ENCODE measurements around the gene PRKCQ. TPM values are rescaled to one million over a fixed set of nuclear protein-coding genes. Genes with fewer than 3 reads are reported as not detected.
A peak's percentile ranks its signal among the peaks of the same experiment; 100 is the strongest.
"Not testable (repeated sequence)": the region's sequence is repeated elsewhere in the genome, so short reads cannot be mapped to it uniquely, and the experiment has no call there.

The PRKCQ gene
- total RNA-seq, 2 experiments from 2014 or later = 49.5 to 53.0 TPM

DNA sequence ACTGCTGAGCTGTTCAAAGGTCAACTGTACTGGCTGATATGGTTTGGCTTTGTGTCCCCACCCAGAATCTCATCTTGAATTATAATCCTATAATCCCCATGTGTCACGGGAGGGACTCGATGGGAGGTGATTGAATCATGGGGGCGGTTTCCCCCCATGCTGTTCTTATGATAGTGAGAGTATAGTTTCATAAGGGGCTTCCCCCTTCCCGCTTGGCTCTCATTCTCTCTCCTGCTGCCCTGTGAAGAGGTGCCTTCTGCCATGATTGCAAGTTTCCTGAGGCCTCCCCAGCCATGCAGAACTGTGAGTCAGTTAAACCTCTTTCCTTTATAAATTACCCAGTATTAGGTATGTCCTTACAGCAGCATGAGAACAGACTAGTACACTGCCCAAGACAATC is 140.2 kb downstream of the PRKCQ start:
- not testable (repeated sequence) for DNase-seq, H3K4me3 Mint-ChIP-seq

DNA sequence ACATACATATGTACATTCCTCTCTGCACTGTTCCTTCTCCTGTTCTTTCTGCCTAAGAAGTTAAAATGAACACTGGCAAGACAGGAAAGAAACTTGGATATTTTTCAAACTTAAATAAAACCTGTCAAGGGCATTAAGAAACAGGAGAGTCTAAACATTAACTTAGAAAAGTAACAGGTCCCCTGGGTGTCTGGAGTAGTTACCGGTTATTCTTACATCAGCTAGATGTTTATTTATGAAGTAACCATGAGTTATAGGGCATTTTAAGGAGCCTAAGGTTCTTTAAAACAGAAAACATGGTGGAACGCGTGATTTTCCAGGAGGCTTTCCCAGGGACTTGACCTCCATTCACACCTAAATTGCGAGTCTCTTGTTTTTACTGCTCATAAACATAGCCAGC is 148.2 kb downstream of the PRKCQ start:
- Mint-ChIP-seq H3K4me1 (ENCODE audit: low read depth) (peaks cover 5% of the 10 kb centered on the region), H3K36me3 (ENCODE audit: low read depth) (peaks cover 31% of the 10 kb centered on the region), H3K4me3 (no peak overlapping the region), H3K27me3 (ENCODE audit: low read depth) (no peaks in the 10 kb centered on the region), H3K9me3 (no peaks in the 10 kb centered on the region), H3K27ac (no peak overlapping the region)
- intact Hi-C loops (cut with micrococcal nuclease) = no loop called here
- no peak for DNase-seq
- CTCF ChIA-PET = interaction anchor here (0.5 to 0.6 kb wide), 2 partner anchors 14 to 15 kb away, joined by 3 read pairs; no protein-coding TSS in a partner anchor

More for the DNA sequence above, 140.2 kb downstream of the PRKCQ start:
- CTCF ChIA-PET = interaction anchor here (0.5 to 2.3 kb wide), 4 partner anchors 24 to 829 kb away, joined by 3 to 7 read pairs (median 3); no protein-coding TSS in a partner anchor
- H3K9me3 Mint-ChIP-seq; H3K27me3 Mint-ChIP-seq (ENCODE audit: low read depth); intact Hi-C loops (cut with micrococcal nuclease); H3K27ac Mint-ChIP-seq: not testable (repeated sequence)
- Mint-ChIP-seq H3K4me1 (ENCODE audit: low read depth) (peaks cover 30% of the 10 kb centered on the region), H3K36me3 (ENCODE audit: low read depth) (peaks cover 38% of the 10 kb centered on the region)

DNA sequence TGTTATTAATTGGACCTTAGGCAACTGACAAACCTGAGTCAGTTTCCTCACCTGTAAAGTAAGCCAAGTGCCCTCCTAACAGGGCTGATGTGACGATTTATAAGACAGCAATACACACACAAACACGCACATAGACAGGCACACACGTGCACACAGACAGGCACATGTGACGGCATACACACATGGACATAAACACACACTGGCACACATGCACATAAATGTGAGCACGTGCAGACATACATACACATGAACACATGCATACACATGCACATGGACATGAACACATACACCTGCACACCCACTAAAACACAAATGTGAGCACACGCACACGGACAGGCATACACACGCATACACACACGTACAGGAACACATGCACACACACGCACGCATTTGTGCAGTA is 148.9 kb downstream of the PRKCQ start:
- DNase-seq = no peak
- intact Hi-C loops (cut with micrococcal nuclease) = no loop called here
- Mint-ChIP-seq H3K27me3 (ENCODE audit: low read depth) (no peaks in the 10 kb centered on the region), H3K36me3 (ENCODE audit: low read depth) (peaks cover 29% of the 10 kb centered on the region), H3K4me3 (no peak overlapping the region), H3K9me3 (no peaks in the 10 kb centered on the region), H3K27ac (no peak overlapping the region), H3K4me1 (ENCODE audit: low read depth) (peaks cover 5% of the 10 kb centered on the region)
- CTCF ChIA-PET = no interaction called here

- Mint-ChIP-seq H3K36me3 (ENCODE audit: low read depth) (peaks cover 31% of the 10 kb centered on the region), H3K27me3 (ENCODE audit: low read depth) (no peaks in the 10 kb centered on the region), H3K4me1 (ENCODE audit: low read depth) (peaks cover 7% of the 10 kb centered on the region), H3K27ac (no peak overlapping the region), H3K4me3 (no peak overlapping the region), H3K9me3 (no peaks in the 10 kb centered on the region)
- no peak for DNase-seq
- intact Hi-C loops (cut with micrococcal nuclease) = no loop called here
- CTCF ChIA-PET = no interaction called here
Measured at GRCh38 chr10:6430423-6430980, 149.6 kb downstream of the PRKCQ start.

GRCh38 chr10:6427357-6427959 is 152.6 kb downstream of the PRKCQ start:
- Mint-ChIP-seq H3K4me1 (ENCODE audit: low read depth) (peaks cover 21% of the 10 kb centered on the region), H3K36me3 (ENCODE audit: low read depth) (peaks cover 24% of the 10 kb centered on the region), H3K27me3 (ENCODE audit: low read depth) (no peaks in the 10 kb centered on the region), H3K27ac (no peak overlapping the region), H3K4me3 (no peak overlapping the region), H3K9me3 (no peaks in the 10 kb centered on the region)
- intact Hi-C loops (cut with micrococcal nuclease) = no loop called here
- DNase-seq = no peak
- CTCF ChIA-PET = no interaction called here

- Mint-ChIP-seq H3K4me1 (ENCODE audit: low read depth) (peaks cover 21% of the 10 kb centered on the region), H3K27ac (no peak overlapping the region), H3K9me3 (no peaks in the 10 kb centered on the region), H3K36me3 (ENCODE audit: low read depth) (peaks cover 24% of the 10 kb centered on the region), H3K27me3 (ENCODE audit: low read depth) (no peaks in the 10 kb centered on the region), H3K4me3 (no peak overlapping the region)
- intact Hi-C loops (cut with micrococcal nuclease) = no loop called here
- CTCF ChIA-PET = no interaction called here
- no peak for DNase-seq
Measured at GRCh38 chr10:6426317-6426716, 153.8 kb downstream of the PRKCQ start.

DNA sequence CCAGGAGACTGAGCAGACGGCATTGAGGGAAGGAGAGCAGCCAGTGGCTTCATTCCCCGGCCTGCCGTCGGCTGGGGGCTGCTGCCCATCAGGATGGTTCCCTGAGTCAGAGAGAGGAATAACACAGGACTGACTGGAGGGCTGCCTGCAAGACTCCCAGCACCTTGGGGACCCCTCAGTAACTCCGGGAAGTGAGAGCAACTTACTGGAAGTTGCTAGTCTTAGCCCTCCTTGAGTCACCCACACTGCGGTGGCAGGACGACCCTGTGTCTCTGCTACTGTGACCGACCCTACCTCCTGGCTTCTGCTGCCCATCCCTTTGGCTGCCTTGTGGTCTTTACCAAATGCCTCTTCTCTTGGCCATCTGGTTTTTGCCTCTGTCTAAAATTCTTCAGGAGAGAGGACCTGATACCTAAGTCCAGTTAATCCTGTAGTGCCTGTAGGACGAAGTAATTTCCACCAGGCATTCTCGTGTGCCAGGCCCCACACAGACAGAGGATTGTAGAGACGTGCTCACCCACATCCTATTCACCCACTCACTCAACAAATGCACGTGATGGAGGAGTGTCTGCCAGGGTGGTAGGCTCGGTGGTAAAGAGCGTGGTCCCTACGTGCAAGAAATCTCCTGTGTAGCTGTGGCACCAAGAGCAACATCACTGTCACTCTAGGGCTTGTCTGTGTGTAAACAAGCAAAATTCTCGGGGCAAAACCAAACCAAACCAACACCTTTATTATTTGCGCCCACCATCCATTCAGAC is 156.5 kb downstream of the PRKCQ start:
- peaks cover 13% of the 10 kb centered on the region for H3K36me3 Mint-ChIP-seq (ENCODE audit: low read depth)
- H3K27me3 Mint-ChIP-seq (ENCODE audit: low read depth) = no peaks in the 10 kb centered on the region
- CTCF ChIA-PET = no interaction called here
- H3K9me3 Mint-ChIP-seq = no peaks in the 10 kb centered on the region
- intact Hi-C loops (cut with micrococcal nuclease) = no loop called here
- no peak overlapping the region for H3K4me3 Mint-ChIP-seq
- H3K27ac Mint-ChIP-seq = peak overlapping the region; percentile 67
- H3K4me1 Mint-ChIP-seq (ENCODE audit: low read depth) = peaks cover 21% of the 10 kb centered on the region
- no peak for DNase-seq

DNA sequence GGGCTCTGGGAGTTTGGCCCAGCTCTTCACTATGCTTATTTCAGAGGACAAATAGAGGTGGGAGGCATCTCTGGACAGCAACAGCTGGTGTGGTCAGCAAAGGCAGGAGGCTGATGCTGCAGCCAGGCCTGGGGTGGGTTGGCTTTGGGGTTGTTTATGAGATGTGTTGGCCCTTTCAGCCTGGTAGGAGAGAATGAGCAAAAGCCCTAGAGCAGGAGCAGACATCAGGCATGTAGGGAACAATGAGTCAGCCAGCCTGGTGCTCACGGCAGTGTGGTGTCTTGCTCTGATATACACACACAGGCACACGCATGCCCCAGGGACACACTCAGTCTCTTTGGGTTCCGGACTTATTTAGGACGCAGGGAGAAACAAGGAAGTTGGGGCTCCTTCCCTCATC is 157.1 kb downstream of the PRKCQ start:
- CTCF ChIA-PET = interaction anchor here (0.6 to 2.3 kb wide), 2 partner anchors 13 to 245 kb away, joined by 3 to 9 read pairs; no protein-coding TSS in a partner anchor
- no peak overlapping the region for H3K4me3 Mint-ChIP-seq
- intact Hi-C loops (cut with micrococcal nuclease) = no loop called here
- peaks cover 21% of the 10 kb centered on the region for H3K4me1 Mint-ChIP-seq (ENCODE audit: low read depth)
- peak overlapping the region; percentile 67 for H3K27ac Mint-ChIP-seq
- no peaks in the 10 kb centered on the region for H3K27me3 Mint-ChIP-seq (ENCODE audit: low read depth)
- no peaks in the 10 kb centered on the region for H3K9me3 Mint-ChIP-seq
- DNase-seq = peak; percentile 62
- peaks cover 10% of the 10 kb centered on the region for H3K36me3 Mint-ChIP-seq (ENCODE audit: low read depth)

- Mint-ChIP-seq H3K4me3 (no peak overlapping the region), H3K27ac (no peak overlapping the region), H3K36me3 (ENCODE audit: low read depth) (peaks cover 1% of the 10 kb centered on the region), H3K9me3 (no peaks in the 10 kb centered on the region), H3K4me1 (ENCODE audit: low read depth) (peaks cover 11% of the 10 kb centered on the region), H3K27me3 (ENCODE audit: low read depth) (no peaks in the 10 kb centered on the region)
- CTCF ChIA-PET = interaction anchor here (0.7 to 5.2 kb wide), 7 partner anchors 10 to 260 kb away, joined by 3 to 56 read pairs (median 4); no protein-coding TSS in a partner anchor
- intact Hi-C loops (cut with micrococcal nuclease) = loop anchor here (5.0 to 10.0 kb wide), 2 partner anchors 54 to 996 kb away; partner anchors contain the start of gene SFMBT2
- DNase-seq = no peak
Measured at GRCh38 chr10:6418613-6419216, 161.4 kb downstream of the PRKCQ start.

GRCh38 chr10:6418167-6418566 is 161.9 kb downstream of the PRKCQ start:
- H3K27me3 Mint-ChIP-seq (ENCODE audit: low read depth) = no peaks in the 10 kb centered on the region
- CTCF ChIA-PET = interaction anchor here (0.7 to 5.2 kb wide), 7 partner anchors 11 to 261 kb away, joined by 3 to 56 read pairs (median 4); no protein-coding TSS in a partner anchor

DNA sequence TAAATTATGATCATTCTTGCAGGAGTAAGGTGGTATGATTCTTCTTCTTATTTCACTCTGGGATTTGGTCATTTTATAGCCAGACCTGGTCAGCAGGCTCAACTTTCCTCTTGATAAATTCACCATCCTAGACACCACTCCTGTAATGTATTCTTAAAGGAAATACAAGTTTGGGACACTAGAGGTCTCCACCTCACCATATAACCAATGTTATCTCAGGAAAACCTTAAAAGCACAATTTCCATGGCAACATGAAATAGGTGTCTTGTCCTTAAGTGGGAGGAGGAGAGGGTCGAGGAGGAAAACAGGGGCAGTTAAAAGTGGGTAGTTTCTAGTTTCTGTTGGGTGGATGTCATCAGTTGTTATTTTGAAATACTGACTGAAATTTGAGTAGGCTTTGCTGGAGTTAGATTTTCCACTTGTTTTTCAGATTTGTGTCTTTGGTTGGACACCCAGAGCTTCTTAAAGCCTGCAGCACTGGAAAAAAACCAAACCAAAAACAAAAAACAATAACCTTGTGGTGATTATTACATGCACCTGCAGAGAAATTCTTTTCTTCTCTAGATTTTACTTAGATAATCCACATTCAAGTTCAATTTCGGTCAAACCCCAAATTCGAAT is 163.1 kb downstream of the PRKCQ start:
- H3K4me1 Mint-ChIP-seq (ENCODE audit: low read depth) = no peaks in the 10 kb centered on the region
- CTCF ChIA-PET = interaction anchor here (0.7 to 5.2 kb wide), 9 partner anchors 12 to 262 kb away, joined by 3 to 56 read pairs (median 4); no protein-coding TSS in a partner anchor
- H3K9me3 Mint-ChIP-seq = no peaks in the 10 kb centered on the region
- no peak overlapping the region for H3K4me3 Mint-ChIP-seq
- intact Hi-C loops (cut with micrococcal nuclease) = loop anchor here (1.0 to 10.0 kb wide), 6 partner anchors 55 to 998 kb away; partner anchors contain the start of gene SFMBT2
- no peak overlapping the region for H3K27ac Mint-ChIP-seq
- H3K36me3 Mint-ChIP-seq (ENCODE audit: low read depth) = no peaks in the 10 kb centered on the region
- H3K27me3 Mint-ChIP-seq (ENCODE audit: low read depth) = no peaks in the 10 kb centered on the region
- no peak for DNase-seq

More at GRCh38 chr10:6418167-6418566, 161.9 kb downstream of the PRKCQ start:
- Mint-ChIP-seq H3K36me3 (ENCODE audit: low read depth) (peaks cover 1% of the 10 kb centered on the region), H3K27ac (no peak overlapping the region), H3K4me3 (no peak overlapping the region), H3K9me3 (no peaks in the 10 kb centered on the region), H3K4me1 (ENCODE audit: low read depth) (peaks cover 7% of the 10 kb centered on the region)
- intact Hi-C loops (cut with micrococcal nuclease) = loop anchor here (5.0 to 10.0 kb wide), 2 partner anchors 54 to 997 kb away; partner anchors contain the start of gene SFMBT2
- no peak for DNase-seq
